Ovary (tissue), 3 donors: ENCODE data around the gene SHISA9.

ENCODE experiments used
- CTCF ChIP-seq, 3 donors: fragments of 450-650 bp in 2 of 3; fragments of 200-600 bp in 1 of 3; IDR thresholded peaks; one replicate each; pipeline versions ENCODE4 v1.5.1 to v1.8.0; 2016 to 2022; ENCODE audit warnings: antibody characterized with exemption in 3 of 3, mild to moderate bottlenecking in 1 of 3
- EP300 ChIP-seq: sonication (generic); formaldehyde crosslinking; IDR thresholded peaks from one replicate; pipeline ENCODE4 v1.6.1; 2017; ENCODE audit warnings: antibody characterized with exemption
- POLR2A ChIP-seq: fragments of 450-650 bp; IDR thresholded peaks from one replicate; pipeline ENCODE4 v1.6.1; 2017; ENCODE audit warnings: antibody characterized with exemption, mild to moderate bottlenecking, moderate library complexity
- donor health status: DM: no; HTN: no; CAD: no.

GRCh38 chr16:13262270-13263090, 361.1 kb downstream of the SHISA9 start:
- TF ChIP-seq CTCF (IDR thresholded peaks at IDR 0.05) (no peak), POLR2A (no peak), EP300 (no peak)
